ENCODE data around the gene CHPF.

Gene CHPF

GRCh38 chr2:219551441-219552381 is 8.1 kb upstream of the CHPF start:
- DNase-seq, result no peak

- no peak for DNase-seq
These were observed 6.0 kb upstream of the CHPF start for GRCh38 chr2:219549619-219550018.

GRCh38 chr2:219548990-219549389 is 5.4 kb upstream of the CHPF start:
- DNase-seq, result no peak

- no peak for DNase-seq
These were observed 4.0 kb upstream of the CHPF start for GRCh38 chr2:219547621-219548020.

DNA sequence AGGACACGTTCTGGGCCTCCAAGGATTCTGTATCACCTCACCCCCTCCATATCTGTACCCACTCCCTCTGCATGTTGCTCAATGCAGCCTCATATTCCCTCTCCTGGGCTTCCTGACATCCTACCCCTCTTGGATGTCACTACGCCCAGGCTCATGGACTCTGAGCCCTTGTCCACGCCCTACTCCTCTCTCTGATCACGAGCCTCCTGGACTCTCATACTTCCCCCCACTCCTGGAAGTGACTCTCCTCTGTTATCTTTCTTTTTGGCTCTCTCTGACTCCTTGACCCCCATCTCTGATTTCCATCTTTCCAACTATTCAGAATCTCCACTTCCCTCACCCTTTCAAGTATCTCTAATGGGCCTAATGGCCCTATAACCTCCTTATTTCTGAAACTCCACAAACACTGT is 2.3 kb upstream of the CHPF start:
- no peak for DNase-seq

- DNase-seq, result no peak
These were observed 1.8 kb upstream of the CHPF start for GRCh38 chr2:219545295-219545942.

DNA sequence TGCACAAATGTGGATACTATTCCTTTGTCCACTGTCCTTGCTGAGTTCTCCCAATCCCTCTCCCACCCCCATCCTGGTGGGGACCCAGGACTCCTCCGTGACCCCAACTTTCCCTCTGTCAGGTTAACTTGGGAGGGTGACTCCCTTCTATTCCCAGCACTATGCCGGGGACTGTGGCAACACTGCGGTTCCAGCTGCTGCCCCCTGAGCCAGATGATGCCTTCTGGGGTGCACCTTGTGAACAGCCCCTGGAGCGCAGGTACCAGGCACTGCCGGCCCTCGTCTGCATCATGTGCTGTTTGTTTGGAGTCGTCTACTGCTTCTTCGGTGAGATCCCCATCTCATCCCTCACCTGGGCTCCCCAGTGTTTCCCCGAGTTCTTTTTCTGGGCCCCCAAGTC is 958 bp upstream of the CHPF start:
- DNase-seq, result no peak

DNA sequence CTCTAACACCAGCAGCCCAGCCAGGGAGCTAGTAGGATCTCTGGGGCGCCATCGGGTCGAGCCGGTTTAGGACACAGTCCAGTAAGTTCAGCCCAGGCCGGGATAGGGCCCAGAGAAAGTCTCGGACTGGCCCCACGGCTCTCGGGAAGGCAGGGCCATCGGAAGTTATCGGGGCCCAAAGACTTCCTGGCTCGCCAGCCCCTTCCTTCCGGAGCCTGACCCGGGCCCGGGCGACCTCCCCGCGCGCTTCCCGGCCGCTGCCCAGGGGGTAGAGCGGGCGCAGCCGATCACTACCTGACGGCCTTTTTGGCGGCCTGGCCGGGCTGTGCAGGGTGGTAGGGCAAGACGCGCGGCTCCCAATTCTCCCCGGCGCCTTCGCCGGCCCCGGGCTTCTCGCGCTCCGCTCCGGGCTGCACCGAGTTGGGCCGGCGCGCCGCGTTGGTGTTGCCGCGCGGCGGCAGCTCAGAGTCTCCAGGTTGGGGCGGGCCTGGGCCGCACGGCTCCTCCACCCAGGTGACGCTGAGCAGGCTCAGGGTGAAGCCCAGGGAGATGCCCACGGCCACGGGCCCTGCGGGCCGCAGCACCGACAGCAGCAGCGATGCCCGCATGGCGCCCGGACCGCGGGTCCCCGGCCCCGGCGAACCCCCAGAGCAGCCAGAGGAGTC is 546 bp downstream of the CHPF start:
- DNase-seq, result no peak

- DNase-seq, result peak; percentile 84 to 86
These were observed 1.9 kb downstream of the CHPF start for GRCh38 chr2:219541611-219542180.

GRCh38 chr2:219540784-219541504 is 2.7 kb downstream of the CHPF start:
- DNase-seq, result no peak

DNA sequence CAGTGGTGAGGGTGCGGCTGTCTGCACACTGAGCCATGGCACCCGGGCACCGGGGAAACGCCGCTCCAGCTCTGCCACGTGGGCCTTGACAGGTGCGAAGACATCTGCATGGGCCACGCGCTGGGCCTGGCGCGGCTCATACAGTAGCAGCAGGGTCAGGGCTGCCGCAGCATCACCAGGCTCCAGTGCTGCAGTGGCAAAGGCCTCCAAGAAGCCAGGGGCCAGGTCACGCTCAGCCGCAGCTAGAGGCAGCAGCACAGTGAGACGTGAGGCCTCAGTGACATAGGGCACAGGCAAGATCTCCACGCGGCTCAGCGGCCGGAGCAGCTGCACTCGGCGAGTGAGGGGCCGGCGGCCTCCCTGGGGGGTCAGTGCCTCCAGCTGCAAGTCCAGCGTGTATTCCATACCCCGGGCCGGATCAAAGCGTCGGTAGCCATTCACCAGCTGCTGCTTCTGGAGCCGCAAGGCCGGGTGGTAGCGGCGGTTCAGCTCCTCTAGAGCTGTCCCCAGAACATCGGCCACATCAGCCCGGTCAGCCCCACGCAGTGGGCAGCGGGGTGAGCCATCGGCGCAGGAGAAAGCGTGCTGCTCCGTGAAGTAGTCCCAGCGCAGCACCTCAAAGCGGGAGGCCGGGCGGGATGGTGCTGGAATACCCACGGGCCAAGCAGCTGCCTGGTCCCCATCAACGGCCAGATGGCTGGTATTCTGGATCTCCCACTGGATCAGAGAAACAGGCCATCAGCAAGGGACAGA is 3.5 kb downstream of the CHPF start:
- no peak for DNase-seq

- no peak for DNase-seq
These were observed 4.4 kb downstream of the CHPF start for GRCh38 chr2:219538956-219539788.

DNA sequence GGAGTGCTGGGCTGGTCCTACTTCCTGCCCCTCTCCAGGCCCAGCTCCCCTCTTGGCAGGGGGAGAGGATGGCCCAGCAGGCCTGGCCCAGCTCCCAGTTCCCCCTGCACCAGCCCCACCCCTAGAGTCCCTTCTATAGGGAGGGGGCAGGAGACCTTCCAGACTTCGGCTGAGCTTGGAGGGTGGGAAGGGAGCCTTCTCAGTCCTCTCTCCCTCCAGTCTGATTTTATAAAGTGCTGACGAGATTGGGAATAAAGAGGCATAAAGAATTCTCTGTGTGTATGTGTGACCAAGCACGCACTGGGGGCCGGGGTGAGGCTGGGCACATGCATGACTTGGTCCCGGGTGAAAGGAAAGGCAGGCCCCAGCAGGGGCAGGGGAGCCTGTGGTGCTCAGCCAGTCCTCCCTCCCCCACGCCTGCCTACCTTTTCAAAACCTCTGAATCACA is 5.1 kb downstream of the CHPF start:
- DNase-seq, result no peak

- no peak for DNase-seq
These were observed 5.7 kb downstream of the CHPF start for GRCh38 chr2:219537657-219538488.

- no peak for DNase-seq
These were observed 6.6 kb downstream of the CHPF start for GRCh38 chr2:219536967-219537366.

DNA sequence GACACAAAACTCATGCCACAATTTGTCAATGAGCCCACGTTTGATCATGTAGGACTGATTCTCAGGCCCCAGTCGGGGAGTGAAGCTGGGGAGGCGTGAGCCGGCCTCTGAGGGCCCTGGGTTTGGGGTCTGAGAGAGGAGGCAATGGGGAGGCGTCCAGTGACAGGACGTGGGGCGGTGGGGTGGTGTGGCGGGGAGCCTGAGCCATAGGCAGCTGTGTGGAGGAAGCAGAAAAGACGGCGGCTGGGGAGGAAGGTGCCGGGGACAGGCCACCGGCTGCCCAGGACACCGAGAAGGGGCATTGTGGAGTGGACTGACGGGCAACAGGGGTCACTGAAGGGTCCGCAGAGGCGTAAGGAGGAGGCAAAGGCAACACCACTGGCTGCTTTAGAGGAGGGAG is 7.2 kb downstream of the CHPF start:
- DNase-seq, result no peak

- DNase-seq, result no peak
These were observed 9.5 kb downstream of the CHPF start for GRCh38 chr2:219533930-219534661.

DNA sequence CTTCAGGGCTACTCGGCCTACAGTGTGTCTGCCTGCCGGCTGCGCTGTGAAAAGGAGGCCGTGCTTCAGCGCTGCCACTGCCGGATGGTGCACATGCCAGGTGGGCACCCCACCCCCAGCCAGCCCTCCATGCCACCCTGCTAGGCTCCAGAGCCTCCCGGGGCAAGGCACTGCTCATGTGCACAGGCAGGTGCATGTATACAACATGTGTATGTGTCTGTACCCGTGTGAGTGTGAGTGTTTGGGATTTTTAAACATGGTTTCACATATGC is 11.3 kb downstream of the CHPF start:
- DNase-seq, result no peak

- DNase-seq, result no peak
These were observed 11.8 kb downstream of the CHPF start for GRCh38 chr2:219531639-219532377.

Data from activated CD4-positive, alpha-beta T cell treated with anti-CD3 and anti-CD28 coated beads, Interleukin-2, amount 50 U/mL, for 4 hours (primary cell).